Measurements from ENCODE around the gene CREB5. TPM values are rescaled to one million over a fixed set of nuclear protein-coding genes. Genes with fewer than 3 reads are reported as not detected.

The CREB5 gene
- total RNA-seq, 1 experiment from 2014 or later, result 0.49 TPM

GRCh38 chr7:28533731-28534531 lies 121.6 kb downstream of the CREB5 start:
- Histone ChIP-seq H3K9me2 (ENCODE audit: insufficient read depth) (no peaks in the 10 kb centered on the region), H3K27me3 (ENCODE audit: insufficient read depth, low read length) (peaks cover 58% of the 10 kb centered on the region), H3K9ac (ENCODE audit: low read length) (no peak overlapping the region), H3K4me3 (replicated peaks in 1 of 2; ENCODE audit: low read depth in 1 of 2, low read length in 2 of 2) (no peak overlapping the region), H3K36me3 (ENCODE audit: control insufficient read depth in 1 of 2, insufficient read depth in 2 of 2, low read length in 2 of 2) (no peaks in the 10 kb centered on the region), H2AFZ (ENCODE audit: low read depth, low read length, poor library complexity, severe bottlenecking) (no peak overlapping the region), H3K4me1 (ENCODE audit: control insufficient read depth in 1 of 2, insufficient read depth in 2 of 2, low read length in 2 of 2) (no peaks in the 10 kb centered on the region), H3K79me2 (ENCODE audit: insufficient read depth, low read length) (no peaks in the 10 kb centered on the region), H3K27ac (ENCODE audit: low read depth, low read length) (no peak overlapping the region), H3K4me2 (ENCODE audit: low read length) (no peak overlapping the region), H3K9me3 (ENCODE audit: control insufficient read depth in 1 of 2, insufficient read depth in 1 of 2, low read depth in 1 of 2, low read length in 2 of 2) (no peaks in the 10 kb centered on the region), H4K20me1 (ENCODE audit: insufficient read depth) (no peaks in the 10 kb centered on the region)
- no peak for TF ChIP-seq POLR2A (IDR thresholded peaks at IDR 0.05; ENCODE audit: borderline replicate concordance, extremely low read depth, insufficient read depth, insufficient read length)
- no peak for TF ChIP-seq RAD21 (IDR thresholded peaks at IDR 0.05; ENCODE audit: low read depth)
- no peak for TF ChIP-seq REST (IDR thresholded peaks at IDR 0.05; ENCODE audit: low read depth)
- no peak for TF ChIP-seq SP1 (IDR thresholded peaks at IDR 0.05; ENCODE audit: low read depth)
- no peak for TF ChIP-seq ZBTB33 (IDR thresholded peaks at IDR 0.05; ENCODE audit: extremely low read depth, insufficient replicate concordance, low read length)
- no peak for TF ChIP-seq ELF1 (IDR thresholded peaks at IDR 0.05; ENCODE audit: borderline replicate concordance, low read depth)
- TF ChIP-seq ZFX (IDR thresholded peaks at IDR 0.05), result no peak
- TF ChIP-seq EZH2phosphoT487 (IDR thresholded peaks at IDR 0.05; ENCODE audit: borderline replicate concordance), result no peak
- TF ChIP-seq CTCF (IDR thresholded peaks at IDR 0.05 in 2 of 3, conservative IDR thresholded peaks at IDR 0.05 in 1 of 3; ENCODE audit: borderline replicate concordance in 1 of 3, insufficient read depth in 1 of 3, low read depth in 2 of 3, low read length in 2 of 3), result no peak
- no peak for TF ChIP-seq FOSL1 (IDR thresholded peaks at IDR 0.05; ENCODE audit: low read depth)
- no peak for TF ChIP-seq CEBPB (IDR thresholded peaks at IDR 0.05; ENCODE audit: low read depth)
- TF ChIP-seq YY1 (IDR thresholded peaks at IDR 0.05; ENCODE audit: extremely low read depth, insufficient replicate concordance, low read depth, low read length), result no peak
- TF ChIP-seq CBX3 (IDR thresholded peaks at IDR 0.05; ENCODE audit: low read depth), result no peak
- no peak for TF ChIP-seq ZNF274 (IDR thresholded peaks at IDR 0.05; ENCODE audit: low read depth, low read length)
- TF ChIP-seq SRF (IDR thresholded peaks at IDR 0.05; ENCODE audit: low read depth), result no peak
- no peak for TF ChIP-seq TCF7L2 (IDR thresholded peaks at IDR 0.05; ENCODE audit: borderline replicate concordance, extremely low read depth, insufficient read depth, insufficient read length)
- no peak for TF ChIP-seq MAX (IDR thresholded peaks at IDR 0.05)
- no peak for TF ChIP-seq ATF3 (IDR thresholded peaks at IDR 0.05)
- no peak for TF ChIP-seq SIN3A (IDR thresholded peaks at IDR 0.05; ENCODE audit: low read depth)
- no peak for TF ChIP-seq POLR2AphosphoS5 (IDR thresholded peaks at IDR 0.05; ENCODE audit: low read depth, low read length)
- no TSS peak for BruUV-seq (replicated peaks)
- DNase-seq (ENCODE audit: low read depth, low spot score), result no peak
- ATAC-seq, result no peak
- RAD21 ChIA-PET (ENCODE audit: low non-redundant PET in 1 of 2, low total read pairs in 2 of 2, uncharacterized antibody in 2 of 2, unreplicated experiment in 2 of 2), result no interaction called here
- POLR2A ChIA-PET, result no interaction called here
- CTCF ChIA-PET, result no interaction called here
- intact Hi-C loops (cut with micrococcal nuclease), result no loop called here
